Endothelial cell (in vitro differentiated cells): ENCODE results near the gene GTF2F2. TPM values are rescaled to one million over a fixed set of nuclear protein-coding genes. Genes with fewer than 3 reads are reported as not detected.
A peak's percentile ranks its signal among the peaks of the same experiment; 100 is the strongest.

Experiments used
- DNase-seq: peaks from one replicate; pipeline ENCODE4 v3.0.0; 2021; ENCODE audit warnings: low spot score
- H3K27ac Mint-ChIP-seq: one replicate; pipeline ENCODE4 v1.8.0; 2021; ENCODE audit warnings: mixed read lengths, inconsistent platforms; ENCODE audit not compliant: unreplicated experiment
- H3K27me3 Mint-ChIP-seq: one replicate; pipeline ENCODE4 v1.8.0; 2021; ENCODE audit warnings: mild to moderate bottlenecking, moderate library complexity, mixed read lengths, inconsistent platforms; ENCODE audit not compliant: unreplicated experiment
- H3K36me3 Mint-ChIP-seq: one replicate; pipeline ENCODE4 v1.8.0; 2021; ENCODE audit warnings: mild to moderate bottlenecking, low read depth, mixed read lengths, inconsistent platforms; ENCODE audit not compliant: unreplicated experiment
- H3K4me1 Mint-ChIP-seq: one replicate; pipeline ENCODE4 v1.8.0; 2021; ENCODE audit warnings: mild to moderate bottlenecking, mixed read lengths, inconsistent platforms; ENCODE audit not compliant: unreplicated experiment
- H3K4me3 Mint-ChIP-seq: one replicate; pipeline ENCODE4 v1.8.0; 2021; ENCODE audit warnings: mild to moderate bottlenecking, mixed read lengths, inconsistent platforms; ENCODE audit not compliant: unreplicated experiment
- H3K9me3 Mint-ChIP-seq: one replicate; pipeline ENCODE4 v1.8.0; 2021; ENCODE audit warnings: mixed read lengths, inconsistent platforms; ENCODE audit not compliant: unreplicated experiment
- CTCF ChIP-seq: fragments of 200-600 bp; sonication (generic); IDR thresholded peaks from one replicate; pipeline ENCODE4 v1.5.0; 2021; ENCODE audit warnings: antibody characterized with exemption; ENCODE audit not compliant: unreplicated experiment
- total RNA-seq: library from RNA; stranded (reverse); fragmentation: NEBNext Ultra II Directional; extraction: Animal tissue kit (Norgen Biotek cat#: 25700); gene quantifications from one replicate; pipeline ENCODE4 v1.2.1, GENCODE V29; 2021; ENCODE audit not compliant: unreplicated experiment

Gene GTF2F2
- total RNA-seq, 1 donor from 2014 or later: 13.6 TPM

GRCh38 chr13:45269204-45269603, 148.9 kb downstream of the GTF2F2 start:
- H3K4me1 Mint-ChIP-seq: no peaks in the 10 kb centered on the region
- no peak for TF ChIP-seq CTCF
- no peaks in the 10 kb centered on the region for H3K36me3 Mint-ChIP-seq
- H3K4me3 Mint-ChIP-seq: no peak overlapping the region
- no peak overlapping the region for H3K27ac Mint-ChIP-seq
- H3K9me3 Mint-ChIP-seq: no peaks in the 10 kb centered on the region
- DNase-seq: no peak
- no peaks in the 10 kb centered on the region for H3K27me3 Mint-ChIP-seq

GRCh38 chr13:45276913-45277312, 156.6 kb downstream of the GTF2F2 start:
- H3K27ac Mint-ChIP-seq: no peak overlapping the region
- peaks cover 3% of the 10 kb centered on the region for H3K27me3 Mint-ChIP-seq
- no peak for DNase-seq
- peaks cover 3% of the 10 kb centered on the region for H3K36me3 Mint-ChIP-seq
- no peaks in the 10 kb centered on the region for H3K9me3 Mint-ChIP-seq
- H3K4me3 Mint-ChIP-seq: no peak overlapping the region
- H3K4me1 Mint-ChIP-seq: no peaks in the 10 kb centered on the region
- TF ChIP-seq CTCF: no peak

- Mint-ChIP-seq H3K27me3 (peaks cover 3% of the 10 kb centered on the region), H3K4me3 (no peak overlapping the region), H3K36me3 (peaks cover 3% of the 10 kb centered on the region), H3K9me3 (no peaks in the 10 kb centered on the region), H3K4me1 (no peaks in the 10 kb centered on the region), H3K27ac (no peak overlapping the region)
- no peak for TF ChIP-seq CTCF
- DNase-seq: no peak
These were observed 157.9 kb downstream of the GTF2F2 start for GRCh38 chr13:45278096-45278645.

- no peaks in the 10 kb centered on the region for H3K9me3 Mint-ChIP-seq
- TF ChIP-seq CTCF: no peak
- no peak overlapping the region for H3K4me3 Mint-ChIP-seq
- H3K27me3 Mint-ChIP-seq: peaks cover 3% of the 10 kb centered on the region
- no peak overlapping the region for H3K27ac Mint-ChIP-seq
- H3K4me1 Mint-ChIP-seq: no peaks in the 10 kb centered on the region
- DNase-seq: no peak
- H3K36me3 Mint-ChIP-seq: peaks cover 3% of the 10 kb centered on the region
These were observed 159.7 kb downstream of the GTF2F2 start for GRCh38 chr13:45280011-45280410.

- peaks cover 3% of the 10 kb centered on the region for H3K36me3 Mint-ChIP-seq
- peak; percentile 63 for DNase-seq
- no peak for TF ChIP-seq CTCF
- no peaks in the 10 kb centered on the region for H3K9me3 Mint-ChIP-seq
- H3K4me1 Mint-ChIP-seq: no peaks in the 10 kb centered on the region
- H3K27ac Mint-ChIP-seq: no peak overlapping the region
- peaks cover 3% of the 10 kb centered on the region for H3K27me3 Mint-ChIP-seq
- no peak overlapping the region for H3K4me3 Mint-ChIP-seq
These were observed 160.7 kb downstream of the GTF2F2 start for GRCh38 chr13:45280751-45281634.
